Gastroesophageal sphincter (tissue), 4 donors: ENCODE results near the gene LHFPL2. TPM values are rescaled to one million over a fixed set of nuclear protein-coding genes. Genes with fewer than 3 reads are reported as not detected.

ENCODE experiments used
- ATAC-seq: fragments of 150-250 bp; one replicate; pipeline ENCODE4 v1.9.1; 2016; ENCODE audit warnings: mild to moderate bottlenecking, moderate library complexity
- H3K27ac ChIP-seq, 4 donors: fragments of 200-600 bp; sonication (generic) in 3 of 4; 1 replicate in 3 of 4; 2 replicates in 1 of 4; pipeline ENCODE4 v1.5.1; 2016 to 2019
- H3K27me3 ChIP-seq: fragments of 200-600 bp; sonication (generic); one replicate; pipeline ENCODE4 v1.5.1; 2019
- H3K36me3 ChIP-seq, 2 donors: fragments of 200-600 bp; sonication (generic); one replicate each; pipeline ENCODE4 v1.5.1; 2019; ENCODE audit warnings: control low read depth in 1 of 2
- H3K4me1 ChIP-seq, 3 donors: fragments of 200-600 bp; sonication (generic); 1 replicate in 2 of 3; 2 replicates in 1 of 3; pipeline ENCODE4 v1.5.1; 2016 to 2019; ENCODE audit warnings: control low read depth in 2 of 3
- H3K4me3 ChIP-seq, 2 donors: fragments of 200-600 bp; sonication (generic); one replicate each; pipeline ENCODE4 v1.5.1; 2019; ENCODE audit warnings: mild to moderate bottlenecking in 1 of 2, moderate library complexity in 1 of 2
- H3K9me3 ChIP-seq, 3 donors: fragments of 200-600 bp; sonication (generic); one replicate each; pipeline ENCODE4 v1.5.1; 2017 to 2019; ENCODE audit warnings: control low read depth in 2 of 3
- EP300 ChIP-seq: sonication (generic); formaldehyde crosslinking; IDR thresholded peaks from one replicate; pipeline ENCODE4 v1.6.1; 2017; ENCODE audit warnings: antibody characterized with exemption, mild to moderate bottlenecking
- POLR2A ChIP-seq, 2 donors: fragments of 450-650 bp; IDR thresholded peaks; one replicate each; pipeline ENCODE4 v1.6.1; 2017; ENCODE audit warnings: antibody characterized with exemption in 2 of 2, mild to moderate bottlenecking in 2 of 2, moderate library complexity in 1 of 2
- POLR2AphosphoS5 ChIP-seq: sonication (generic); formaldehyde crosslinking; IDR thresholded peaks from one replicate; pipeline ENCODE4 v1.6.1; 2017; ENCODE audit warnings: antibody characterized with exemption
- WGBS, 2 donors: methylation state at CpG; one replicate each; pipeline ENCODE4 v1.1.5; 2018; ENCODE audit warnings: low coverage in 1 of 2; 5-methylcytosine and 5-hydroxymethylcytosine counted together
- total RNA-seq, 4 donors: library from RNA; depleted of rRNA; stranded (reverse); fragments of >200 nt; gene quantifications; one replicate each; pipeline ENCODE4 v1.1.0, GENCODE V29; 2016
- TF ChIP-seq, protein P1 (sequence below), 4 experiments: fragments of 200-600 bp in 2 of 4; fragments of 450-650 bp in 2 of 4; sonication (generic) in 1 of 4; IDR thresholded peaks; one replicate each; pipeline ENCODE4 v1.5.1; 2017 to 2019; ENCODE audit warnings: antibody characterized with exemption in 4 of 4, mild to moderate bottlenecking in 2 of 4, moderate library complexity in 2 of 4

Gene LHFPL2
- total RNA-seq, 4 donors from 2014 or later = 14.9 to 44.2 (median 39.3) TPM

DNA sequence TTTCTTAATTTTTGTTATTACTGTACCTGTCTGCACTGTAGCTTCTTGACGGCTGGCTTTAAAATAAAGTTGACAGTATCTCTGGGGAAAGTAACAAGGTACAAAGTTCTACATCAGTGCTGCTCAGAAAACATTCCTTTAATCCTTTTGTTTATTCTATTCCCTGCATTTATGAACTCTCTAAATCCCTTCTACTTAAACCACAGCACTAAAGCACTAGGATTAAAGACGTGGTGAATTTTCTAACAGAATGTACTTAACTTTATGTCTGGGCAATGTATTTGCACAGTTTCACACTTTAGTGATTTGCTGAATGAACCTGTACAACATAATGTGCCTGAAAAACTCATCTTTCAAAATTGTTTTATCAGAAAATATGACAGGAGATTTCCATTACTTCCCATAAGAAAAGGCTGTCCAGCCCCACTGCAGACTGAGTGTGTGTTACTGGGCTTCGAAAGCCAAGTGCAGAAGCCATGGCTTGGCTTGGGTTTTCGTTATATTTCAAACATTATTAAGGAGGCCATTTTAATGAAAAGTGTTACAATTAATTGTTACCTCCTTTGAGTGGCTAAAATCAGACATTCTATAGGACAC is 43.8 kb downstream of the LHFPL2 start:
- H3K4me1 ChIP-seq = peaks cover 3 to 68% (median 20%) of the 10 kb centered on the region in 3 donors
- 22 to 33% methylated on average over 4 of the region's 4 CpGs for WGBS, 2 donors

DNA sequence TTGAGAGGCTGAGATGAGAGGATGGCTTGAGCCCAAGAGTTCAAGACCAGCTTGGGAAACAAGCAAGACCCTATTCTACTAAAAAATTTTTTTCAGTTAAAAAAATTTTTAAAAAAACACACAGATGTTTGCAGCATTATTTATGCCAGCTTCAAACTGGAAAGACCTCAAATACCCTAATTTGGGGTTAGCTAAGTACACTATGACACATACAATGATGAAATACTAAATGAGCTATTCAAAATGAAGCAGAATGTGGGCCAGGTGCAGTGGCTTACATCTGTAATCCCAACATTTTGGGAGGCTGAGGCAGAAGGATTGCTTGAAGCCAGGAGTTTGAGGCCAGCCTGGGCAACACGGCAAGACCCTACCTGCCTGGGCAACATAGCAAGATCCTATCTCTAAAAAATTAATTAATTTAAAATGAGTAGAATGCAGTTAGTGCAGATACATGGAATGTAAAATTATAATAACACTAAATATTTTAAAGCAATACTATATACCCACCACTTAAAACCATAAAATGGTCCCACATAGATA is 44.9 kb downstream of the LHFPL2 start:
- peaks cover 2 to 66% (median 18%) of the 10 kb centered on the region in 3 donors for H3K4me1 ChIP-seq
- H3K9me3 ChIP-seq = no peaks in the 10 kb centered on the region
- H3K36me3 ChIP-seq = no peaks in the 10 kb centered on the region
- H3K4me3 ChIP-seq = no peak overlapping the region
- no peak overlapping the region for H3K27ac ChIP-seq
- WGBS, 2 donors = 86 to 100% methylated on average over 1 of the region's 1 CpG
- TF ChIP-seq POLR2A (IDR thresholded peaks at IDR 0.05) = no peak
- no peak for TF ChIP-seq EP300
- no peak for TF ChIP-seq POLR2AphosphoS5
- TF ChIP-seq, protein P1, sequence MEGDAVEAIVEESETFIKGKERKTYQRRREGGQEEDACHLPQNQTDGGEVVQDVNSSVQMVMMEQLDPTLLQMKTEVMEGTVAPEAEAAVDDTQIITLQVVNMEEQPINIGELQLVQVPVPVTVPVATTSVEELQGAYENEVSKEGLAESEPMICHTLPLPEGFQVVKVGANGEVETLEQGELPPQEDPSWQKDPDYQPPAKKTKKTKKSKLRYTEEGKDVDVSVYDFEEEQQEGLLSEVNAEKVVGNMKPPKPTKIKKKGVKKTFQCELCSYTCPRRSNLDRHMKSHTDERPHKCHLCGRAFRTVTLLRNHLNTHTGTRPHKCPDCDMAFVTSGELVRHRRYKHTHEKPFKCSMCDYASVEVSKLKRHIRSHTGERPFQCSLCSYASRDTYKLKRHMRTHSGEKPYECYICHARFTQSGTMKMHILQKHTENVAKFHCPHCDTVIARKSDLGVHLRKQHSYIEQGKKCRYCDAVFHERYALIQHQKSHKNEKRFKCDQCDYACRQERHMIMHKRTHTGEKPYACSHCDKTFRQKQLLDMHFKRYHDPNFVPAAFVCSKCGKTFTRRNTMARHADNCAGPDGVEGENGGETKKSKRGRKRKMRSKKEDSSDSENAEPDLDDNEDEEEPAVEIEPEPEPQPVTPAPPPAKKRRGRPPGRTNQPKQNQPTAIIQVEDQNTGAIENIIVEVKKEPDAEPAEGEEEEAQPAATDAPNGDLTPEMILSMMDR (IDR thresholded peaks at IDR 0.05) = no peak
- no peaks in the 10 kb centered on the region for H3K27me3 ChIP-seq
- ATAC-seq = no peak

More for the DNA sequence above, 43.8 kb downstream of the LHFPL2 start:
- Histone ChIP-seq H3K9me3 (no peaks in the 10 kb centered on the region), H3K27me3 (no peaks in the 10 kb centered on the region), H3K27ac (peak overlapping the region in 3 of 4 donors; percentile 41 to 68 (median 58)), H3K4me3 (no peak overlapping the region), H3K36me3 (no peaks in the 10 kb centered on the region)
- TF ChIP-seq, protein P1 (IDR thresholded peaks at IDR 0.05) = no peak
- no peak for TF ChIP-seq POLR2AphosphoS5
- no peak for TF ChIP-seq POLR2A (IDR thresholded peaks at IDR 0.05)
- no peak for TF ChIP-seq EP300
- ATAC-seq = no peak

DNA sequence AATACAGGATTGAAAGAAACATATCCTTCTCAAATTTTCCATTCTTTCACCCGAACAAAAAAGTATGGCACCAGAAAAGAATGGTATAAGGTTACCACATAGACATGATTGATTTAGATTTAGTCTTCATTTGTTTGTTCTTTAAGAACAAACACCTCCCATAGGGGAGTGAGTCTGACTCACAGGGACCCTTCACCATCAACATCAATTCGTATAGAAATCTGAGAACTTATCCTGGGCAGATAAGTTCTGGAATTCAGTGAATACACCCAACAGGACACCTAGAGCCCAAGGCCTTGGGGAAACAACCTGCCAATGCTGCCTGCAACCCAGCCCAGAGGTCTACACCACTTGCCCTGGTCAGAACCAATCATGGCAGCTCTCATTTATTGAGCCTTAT is 46.2 kb downstream of the LHFPL2 start:
- 72 to 84% methylated on average over 2 of the region's 2 CpGs for WGBS, 2 donors
- H3K4me3 ChIP-seq = no peak overlapping the region
- H3K27me3 ChIP-seq = no peaks in the 10 kb centered on the region
- TF ChIP-seq POLR2AphosphoS5 (no peak), EP300 (no peak), POLR2A (IDR thresholded peaks at IDR 0.05) (no peak)
- TF ChIP-seq, protein P1 (IDR thresholded peaks at IDR 0.05) = no peak
- no peak for ATAC-seq
- peak overlapping the region in 3 of 4 donors; percentile 26 to 70 (median 53) for H3K27ac ChIP-seq
- H3K36me3 ChIP-seq = no peaks in the 10 kb centered on the region
- H3K9me3 ChIP-seq = no peaks in the 10 kb centered on the region
- peaks cover 2 to 58% (median 18%) of the 10 kb centered on the region in 3 donors for H3K4me1 ChIP-seq

DNA sequence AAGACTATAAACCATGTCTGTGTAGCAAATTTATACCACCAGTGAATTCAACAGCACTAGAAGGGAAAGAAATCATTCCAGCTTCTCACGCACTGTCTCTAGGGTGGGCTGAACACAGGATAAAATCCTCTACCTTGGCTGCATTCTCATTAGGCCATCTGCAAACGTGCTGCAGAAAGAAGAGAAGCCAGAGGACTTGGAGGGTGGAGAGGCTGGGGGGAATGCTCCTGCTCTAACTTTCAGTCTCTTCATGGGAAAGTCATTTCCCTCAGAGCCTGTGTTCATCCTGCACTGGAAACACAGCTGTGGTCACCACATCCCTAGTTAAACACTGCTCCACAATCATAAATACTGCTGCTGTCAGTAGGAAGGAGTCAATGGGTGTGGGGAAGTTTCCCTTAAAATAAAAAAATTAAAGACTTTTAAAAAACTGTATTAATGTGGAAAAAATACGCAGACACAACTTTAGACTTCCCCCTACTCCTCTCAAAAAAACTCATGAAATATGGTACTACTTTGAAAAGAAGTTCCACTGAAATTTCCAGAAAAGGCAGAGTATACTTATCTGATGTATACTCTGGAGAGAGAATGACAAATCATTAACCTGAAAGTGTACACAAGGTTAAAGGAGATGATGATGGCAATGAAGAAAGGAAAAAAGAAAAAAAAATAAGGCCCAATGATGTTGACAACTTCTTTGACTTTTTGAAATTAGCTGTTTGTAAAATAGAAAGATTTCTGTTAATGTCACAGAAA is 46.8 kb downstream of the LHFPL2 start:
- no peaks in the 10 kb centered on the region for H3K27me3 ChIP-seq
- 47 to 57% methylated on average over 2 to 3 of the region's 3 CpGs for WGBS, 2 donors
- H3K9me3 ChIP-seq = no peaks in the 10 kb centered on the region
- peaks cover 2 to 57% (median 18%) of the 10 kb centered on the region in 3 donors for H3K4me1 ChIP-seq
- H3K4me3 ChIP-seq = no peak overlapping the region
- peak overlapping the region in 3 of 4 donors; percentile 53 to 70 (median 61) for H3K27ac ChIP-seq
- ATAC-seq = no peak
- no peaks in the 10 kb centered on the region for H3K36me3 ChIP-seq
- TF ChIP-seq, protein P1 (IDR thresholded peaks at IDR 0.05) = no peak
- TF ChIP-seq POLR2AphosphoS5 (no peak), EP300 (no peak), POLR2A (IDR thresholded peaks at IDR 0.05) (no peak)
